SK-N-SH (cell line): Measurements from ENCODE around the gene STARD8. TPM values are rescaled to one million over a fixed set of nuclear protein-coding genes. Genes with fewer than 3 reads are reported as not detected.

ENCODE experiments used
- CTCF ChIA-PET: fragments of 300-600, 350-600 bp; formaldehyde crosslinking; extraction: SDS; loops from one replicate; lab custom pipeline; 2021; lab: Yijun Ruan, JAX
- POLR2A ChIA-PET: fragments of 350-600 bp; sonication (Branson Sonifier 250); formaldehyde crosslinking; extraction: SDS; loops from one replicate; lab custom pipeline; 2020; ENCODE audit warnings: antibody characterized with exemption, inconsistent platforms; lab: Yijun Ruan, JAX
- DNase-seq: peaks from one replicate; pipeline ENCODE4 v3.0.0; 2012
- H2AFZ ChIP-seq: fragments of 200-600 bp; sonication (generic); 2 replicates; pipeline ENCODE4 v1.8.1; 2016; ENCODE audit warnings: antibody characterized with exemption, mild to moderate bottlenecking, low read depth
- H3F3A ChIP-seq: fragments of 200-600 bp; sonication (generic); replicated peaks from 2 replicates; pipeline ENCODE3; 2016; ENCODE audit warnings: antibody characterized with exemption, mild to moderate bottlenecking; ENCODE audit not compliant: insufficient read depth
- H3K27ac ChIP-seq, 2 experiments: fragments of 200-500 bp in 1 of 2; fragments of 200-600 bp in 1 of 2; sonication (Bioruptor generic) in 1 of 2; sonication (generic), shearing (Covaris generic) in 1 of 2; 2 replicates each; pipeline versions ENCODE4 v1.5.1 to v1.6.1; 2014 to 2016; ENCODE audit warnings: low read depth in 2 of 2, inconsistent platforms in 1 of 2, low read length in 1 of 2, mild to moderate bottlenecking in 1 of 2, mixed read lengths in 1 of 2
- H3K27me3 ChIP-seq: fragments of 200-600 bp; sonication (generic), shearing (Covaris generic); 2 replicates; pipeline ENCODE4 v1.6.1; 2016; ENCODE audit warnings: mixed run types; ENCODE audit not compliant: insufficient read depth
- H3K36me3 ChIP-seq, 2 experiments: fragments of 200-500 bp in 1 of 2; fragments of 200-600 bp in 1 of 2; sonication (Bioruptor generic) in 1 of 2; sonication (generic) in 1 of 2; replicated peaks in 1 of 2; 2 replicates each; pipeline versions ENCODE3 to v1.5.1; 2014 to 2016; ENCODE audit warnings: low read length in 1 of 2, mild to moderate bottlenecking in 1 of 2; ENCODE audit not compliant: insufficient read depth in 2 of 2, control insufficient read depth in 1 of 2
- H3K4me1 ChIP-seq, 2 experiments: fragments of 200-500 bp in 1 of 2; fragments of 200-600 bp in 1 of 2; sonication (Bioruptor generic) in 1 of 2; sonication (generic), shearing (Covaris generic) in 1 of 2; 2 replicates each; pipeline versions ENCODE4 v1.5.1 to v1.6.1; 2014 to 2016; ENCODE audit warnings: low read depth in 1 of 2, low read length in 1 of 2, mixed run types in 1 of 2; ENCODE audit not compliant: insufficient read depth in 2 of 2, control insufficient read depth in 1 of 2
- H3K4me2 ChIP-seq: fragments of 200-600 bp; sonication (generic), shearing (Covaris generic); 2 replicates; pipeline ENCODE4 v1.6.1; 2017; ENCODE audit warnings: mixed run types
- H3K4me3 ChIP-seq, 2 experiments: fragments of 200-500 bp in 1 of 2; fragments of 200-600 bp in 1 of 2; sonication (Bioruptor generic) in 1 of 2; sonication (generic), shearing (Covaris generic) in 1 of 2; 2 replicates each; pipeline versions ENCODE4 v1.5.1 to v1.8.1; 2014 to 2016; ENCODE audit warnings: low read depth in 2 of 2, inconsistent platforms in 1 of 2, low read length in 1 of 2, mild to moderate bottlenecking in 1 of 2, mixed read lengths in 1 of 2, moderate library complexity in 1 of 2
- H3K79me2 ChIP-seq: fragments of 200-600 bp; sonication (generic); 2 replicates; pipeline ENCODE4 v1.8.1; 2017; ENCODE audit warnings: mild to moderate bottlenecking; ENCODE audit not compliant: insufficient read depth
- H3K9ac ChIP-seq: fragments of 200-600 bp; sonication (generic); 2 replicates; pipeline ENCODE4 v1.6.1; 2017; ENCODE audit warnings: mixed run types
- H3K9me2 ChIP-seq: fragments of 200-600 bp; sonication (generic); 2 replicates; pipeline ENCODE4 v1.6.1; 2017; ENCODE audit warnings: mixed run types
- H3K9me3 ChIP-seq: fragments of 200-600 bp; sonication (generic); 2 replicates; pipeline ENCODE4 v1.6.1; 2017; ENCODE audit warnings: mixed run types, mild to moderate bottlenecking, moderate library complexity
- H4K20me1 ChIP-seq: fragments of 200-600 bp; sonication (generic); 2 replicates; pipeline ENCODE4 v1.6.1; 2017; ENCODE audit warnings: mild to moderate bottlenecking, mixed run types; ENCODE audit not compliant: insufficient read depth
- ELF1 ChIP-seq: IDR thresholded peaks from 2 replicates; pipeline ENCODE4 v1.4.0; 2012
- GABPA ChIP-seq: IDR thresholded peaks from 2 replicates; pipeline ENCODE4 v1.4.0; 2012; ENCODE audit warnings: low read depth, mild to moderate bottlenecking
- IRF3 ChIP-seq: fragments of 150-350 bp; IDR thresholded peaks from 2 replicates; pipeline ENCODE4 v1.6.1; 2016; ENCODE audit warnings: mild to moderate bottlenecking, low read depth, low read length
- JUND ChIP-seq: IDR thresholded peaks from 2 replicates; pipeline ENCODE4 v1.4.0; 2012
- MEF2A ChIP-seq: IDR thresholded peaks from 2 replicates; pipeline ENCODE4 v1.4.0; 2012; ENCODE audit warnings: low read depth, borderline replicate concordance
- NFIC ChIP-seq: IDR thresholded peaks from 2 replicates; pipeline ENCODE4 v1.4.0; 2012; ENCODE audit warnings: borderline replicate concordance
- NRF1 ChIP-seq: IDR thresholded peaks from 2 replicates; pipeline ENCODE4 v1.6.1; 2012; ENCODE audit warnings: low read depth, mild to moderate bottlenecking, low read length
- POLR2AphosphoS5 ChIP-seq: IDR thresholded peaks from 2 replicates; pipeline ENCODE4 v1.6.1; 2012; ENCODE audit warnings: low read depth, low read length
- RAD21 ChIP-seq: IDR thresholded peaks from 2 replicates; pipeline ENCODE4 v1.6.1; 2012; ENCODE audit warnings: mild to moderate bottlenecking, low read length
- SIN3A ChIP-seq: IDR thresholded peaks from 2 replicates; pipeline ENCODE4 v1.6.1; 2012; ENCODE audit warnings: low read depth, mild to moderate bottlenecking, low read length, moderate library complexity, borderline replicate concordance
- TAF1 ChIP-seq: IDR thresholded peaks from 2 replicates; pipeline ENCODE4 v1.6.1; 2012; ENCODE audit warnings: low read depth, mild to moderate bottlenecking, low read length, moderate library complexity, borderline replicate concordance
- TEAD4 ChIP-seq: IDR thresholded peaks from 2 replicates; pipeline ENCODE4 v1.4.0; 2012; ENCODE audit warnings: mild to moderate bottlenecking, borderline replicate concordance; ENCODE audit not compliant: insufficient read depth
- YY1 ChIP-seq: IDR thresholded peaks from 2 replicates; pipeline ENCODE4 v1.4.0; 2012; ENCODE audit warnings: low read depth, mild to moderate bottlenecking
- ZBTB33 ChIP-seq: IDR thresholded peaks from 2 replicates; pipeline ENCODE4 v1.4.0; 2012; ENCODE audit warnings: low read depth, borderline replicate concordance
- WGBS: methylation state at CpG from one replicate; pipeline ENCODE4 v1.1.6; 2017; ENCODE audit warnings: low lambda C conversion rate; 5-methylcytosine and 5-hydroxymethylcytosine counted together
- polyA plus RNA-seq, 3 experiments: library from polyadenylated mRNA; depleted of rRNA; stranded (reverse); fragments of >200 nt; gene quantifications; 2 replicates each; pipeline ENCODE4 v1.2.3, GENCODE V29; 2012
- TF ChIP-seq, protein P1 (sequence below): fragments of 150-350 bp; IDR thresholded peaks from 2 replicates; pipeline ENCODE4 v1.6.1; 2017; ENCODE audit warnings: antibody characterized with exemption, low read length, low read depth, borderline replicate concordance
- TF ChIP-seq, protein P2 (sequence below): IDR thresholded peaks from 2 replicates; pipeline ENCODE4; 2012

The STARD8 gene
- polyA plus RNA-seq, 1 of the 3 experiments (the other 2 are of a cell fraction) = 2.6 TPM

DNA sequence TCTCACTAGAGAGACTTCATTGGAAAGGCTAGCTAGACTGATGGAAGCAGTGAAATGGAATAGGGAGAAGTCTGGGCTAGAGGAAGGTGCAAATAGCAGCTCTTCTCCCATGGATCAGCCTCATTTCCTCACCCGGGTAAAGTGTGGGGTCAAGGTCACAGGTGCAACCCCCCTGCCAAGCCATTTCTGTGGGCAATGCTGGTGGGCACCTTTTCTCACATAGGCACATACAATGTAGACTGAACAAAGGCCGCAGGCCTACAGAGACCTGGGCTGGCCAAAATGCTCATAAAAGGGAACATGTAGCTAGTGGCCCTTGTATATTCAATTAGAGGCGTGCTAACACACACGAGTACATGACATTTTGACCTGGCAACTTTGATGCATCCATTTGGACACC lies 109.9 kb downstream of the STARD8 start (continued):
- TF ChIP-seq IRF3 = no peak
- TF ChIP-seq TAF1 = no peak
- TF ChIP-seq NRF1 = no peak
- no peak for TF ChIP-seq ELF1
- no peak for TF ChIP-seq JUND
- TF ChIP-seq, protein P1, sequence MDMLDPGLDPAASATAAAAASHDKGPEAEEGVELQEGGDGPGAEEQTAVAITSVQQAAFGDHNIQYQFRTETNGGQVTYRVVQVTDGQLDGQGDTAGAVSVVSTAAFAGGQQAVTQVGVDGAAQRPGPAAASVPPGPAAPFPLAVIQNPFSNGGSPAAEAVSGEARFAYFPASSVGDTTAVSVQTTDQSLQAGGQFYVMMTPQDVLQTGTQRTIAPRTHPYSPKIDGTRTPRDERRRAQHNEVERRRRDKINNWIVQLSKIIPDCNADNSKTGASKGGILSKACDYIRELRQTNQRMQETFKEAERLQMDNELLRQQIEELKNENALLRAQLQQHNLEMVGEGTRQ = no peak

DNA sequence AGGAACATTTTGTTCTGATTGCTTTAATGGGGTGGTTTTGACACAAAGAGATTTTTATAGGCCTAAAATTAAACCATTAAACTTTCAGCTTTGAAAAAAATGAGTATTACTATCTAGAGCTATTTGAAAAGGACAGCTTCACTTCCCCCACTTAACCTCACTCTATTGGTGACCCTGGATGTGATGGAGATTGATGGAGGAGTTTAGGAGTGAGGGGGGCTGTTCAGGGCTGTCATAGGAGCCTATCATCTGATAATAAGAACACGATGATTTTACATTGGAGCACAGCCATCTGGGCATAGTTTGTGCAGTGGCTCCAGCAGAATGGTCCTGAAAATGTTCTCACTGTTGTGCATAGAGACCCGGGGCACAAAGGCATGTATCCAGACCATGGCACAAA lies 110.3 kb downstream of the STARD8 start:
- H3K79me2 ChIP-seq = no peaks in the 10 kb centered on the region
- POLR2A ChIA-PET = no interaction called here
- no CpG with 5 or more reads among the region's 2 CpGs for WGBS

More for the DNA sequence above, 110.3 kb downstream of the STARD8 start:
- no peak overlapping the region for H3K9ac ChIP-seq
- no peak overlapping the region for H2AFZ ChIP-seq
- H3K9me3 ChIP-seq = no peaks in the 10 kb centered on the region
- H3K9me2 ChIP-seq = no peaks in the 10 kb centered on the region
- DNase-seq = no peak
- no peaks in the 10 kb centered on the region for H4K20me1 ChIP-seq
- CTCF ChIA-PET = no interaction called here
- no peaks in the 10 kb centered on the region for H3K4me1 ChIP-seq
- TF ChIP-seq POLR2AphosphoS5 = no peak
- no peak for TF ChIP-seq MEF2A
- no peak for TF ChIP-seq TEAD4
- TF ChIP-seq GABPA = no peak
- TF ChIP-seq YY1 = no peak
- TF ChIP-seq NRF1 = no peak
- no peak for TF ChIP-seq RAD21
- TF ChIP-seq, protein P2, sequence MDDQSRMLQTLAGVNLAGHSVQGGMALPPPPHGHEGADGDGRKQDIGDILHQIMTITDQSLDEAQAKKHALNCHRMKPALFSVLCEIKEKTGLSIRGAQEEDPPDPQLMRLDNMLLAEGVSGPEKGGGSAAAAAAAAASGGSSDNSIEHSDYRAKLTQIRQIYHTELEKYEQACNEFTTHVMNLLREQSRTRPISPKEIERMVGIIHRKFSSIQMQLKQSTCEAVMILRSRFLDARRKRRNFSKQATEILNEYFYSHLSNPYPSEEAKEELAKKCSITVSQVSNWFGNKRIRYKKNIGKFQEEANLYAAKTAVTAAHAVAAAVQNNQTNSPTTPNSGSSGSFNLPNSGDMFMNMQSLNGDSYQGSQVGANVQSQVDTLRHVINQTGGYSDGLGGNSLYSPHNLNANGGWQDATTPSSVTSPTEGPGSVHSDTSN = no peak
- TF ChIP-seq NFIC = no peak
- TF ChIP-seq SIN3A = no peak
- TF ChIP-seq ZBTB33 = no peak
- H3K36me3 ChIP-seq = no peaks in the 10 kb centered on the region
- no peaks in the 10 kb centered on the region; the same call in 1 of the 2 replicates for H3K27me3 ChIP-seq
- no peak overlapping the region for H3K4me2 ChIP-seq
- H3F3A ChIP-seq = no peaks in the 10 kb centered on the region
- H3K4me3 ChIP-seq = no peak overlapping the region
- no peak overlapping the region for H3K27ac ChIP-seq
